ENCODE measurements around the gene PLS1. TPM values are rescaled to one million over a fixed set of nuclear protein-coding genes. Genes with fewer than 3 reads are reported as not detected.
"Not testable (repeated sequence)": the region's sequence is repeated elsewhere in the genome, so short reads cannot be mapped to it uniquely, and the experiment has no call there.

The PLS1 gene
- polyA plus RNA-seq, 1 experiment: 1.7 TPM

DNA sequence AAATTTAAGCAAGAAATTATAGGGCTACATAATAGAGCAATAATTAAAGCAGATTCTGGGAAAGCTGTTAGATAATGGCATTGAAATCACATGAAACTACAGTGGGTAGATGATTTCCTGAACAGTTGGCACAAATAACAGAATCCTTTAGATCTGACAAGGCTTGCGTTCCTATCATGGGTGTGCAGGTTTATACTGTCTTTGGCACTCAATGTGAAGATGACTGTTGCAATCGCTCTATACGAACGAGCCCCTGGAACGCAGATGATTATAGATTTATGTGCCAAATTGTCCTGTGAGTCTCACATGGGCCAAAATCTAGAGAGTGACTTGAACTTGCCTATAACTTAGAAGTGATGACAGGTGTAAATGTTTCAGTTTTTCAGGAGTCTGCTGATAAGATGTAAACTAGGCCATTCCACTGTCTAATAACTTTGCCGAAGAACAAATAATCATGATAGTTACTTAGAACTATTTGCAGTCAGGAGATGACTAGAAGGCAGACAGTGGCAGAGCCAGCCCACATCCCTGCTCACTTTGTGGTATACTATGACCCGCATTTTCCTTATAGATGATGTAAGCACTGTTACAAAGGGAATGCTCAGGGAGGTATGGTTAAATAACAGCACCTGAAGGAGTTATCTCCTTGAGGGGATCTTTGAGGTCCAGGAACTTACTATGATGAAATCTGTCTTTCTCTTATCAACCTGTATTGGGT, 97.1 kb downstream of the PLS1 start:
- CTCF ChIA-PET: no interaction called here
- POLR2A ChIA-PET: no interaction called here
- DNase-seq (ENCODE audit: low read depth, low spot score): no peak
- no peaks in the 10 kb centered on the region for H3K27me3 ChIP-seq (ENCODE audit: control insufficient read depth, insufficient read depth, low read length)
- TF ChIP-seq, protein P1, sequence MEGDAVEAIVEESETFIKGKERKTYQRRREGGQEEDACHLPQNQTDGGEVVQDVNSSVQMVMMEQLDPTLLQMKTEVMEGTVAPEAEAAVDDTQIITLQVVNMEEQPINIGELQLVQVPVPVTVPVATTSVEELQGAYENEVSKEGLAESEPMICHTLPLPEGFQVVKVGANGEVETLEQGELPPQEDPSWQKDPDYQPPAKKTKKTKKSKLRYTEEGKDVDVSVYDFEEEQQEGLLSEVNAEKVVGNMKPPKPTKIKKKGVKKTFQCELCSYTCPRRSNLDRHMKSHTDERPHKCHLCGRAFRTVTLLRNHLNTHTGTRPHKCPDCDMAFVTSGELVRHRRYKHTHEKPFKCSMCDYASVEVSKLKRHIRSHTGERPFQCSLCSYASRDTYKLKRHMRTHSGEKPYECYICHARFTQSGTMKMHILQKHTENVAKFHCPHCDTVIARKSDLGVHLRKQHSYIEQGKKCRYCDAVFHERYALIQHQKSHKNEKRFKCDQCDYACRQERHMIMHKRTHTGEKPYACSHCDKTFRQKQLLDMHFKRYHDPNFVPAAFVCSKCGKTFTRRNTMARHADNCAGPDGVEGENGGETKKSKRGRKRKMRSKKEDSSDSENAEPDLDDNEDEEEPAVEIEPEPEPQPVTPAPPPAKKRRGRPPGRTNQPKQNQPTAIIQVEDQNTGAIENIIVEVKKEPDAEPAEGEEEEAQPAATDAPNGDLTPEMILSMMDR (IDR thresholded peaks at IDR 0.05; ENCODE audit: low read depth, low read length): no peak
- H3K27ac ChIP-seq (ENCODE audit: low read depth, low read length): no peak overlapping the region
- no peaks in the 10 kb centered on the region for H3K9me3 ChIP-seq (ENCODE audit: control insufficient read depth, insufficient read depth, low read length)
- no peak overlapping the region for H3K4me3 ChIP-seq (ENCODE audit: low read depth, low read length)

DNA sequence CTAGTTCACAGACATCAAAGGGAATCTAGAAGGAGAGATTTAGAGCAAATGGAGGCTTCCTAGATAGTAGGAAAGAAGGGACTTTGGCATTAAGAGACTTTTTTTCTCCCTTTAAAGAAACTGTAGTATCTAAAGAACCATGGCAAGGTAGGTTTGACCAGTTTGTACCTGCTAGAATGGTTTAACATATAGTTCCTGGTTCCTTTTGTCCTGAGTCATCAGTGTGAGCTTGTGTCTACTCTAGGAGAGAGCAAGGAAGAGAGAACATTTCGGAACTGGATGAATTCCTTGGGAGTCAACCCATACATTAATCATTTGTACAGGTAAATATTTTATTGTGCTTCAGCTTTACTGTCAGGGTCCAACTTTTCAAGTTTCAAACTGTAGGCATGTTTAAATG, 98.0 kb downstream of the PLS1 start:
- no peak for DNase-seq (ENCODE audit: low read depth, low spot score)
- TF ChIP-seq, protein P1 (IDR thresholded peaks at IDR 0.05; ENCODE audit: low read depth, low read length): no peak

DNA sequence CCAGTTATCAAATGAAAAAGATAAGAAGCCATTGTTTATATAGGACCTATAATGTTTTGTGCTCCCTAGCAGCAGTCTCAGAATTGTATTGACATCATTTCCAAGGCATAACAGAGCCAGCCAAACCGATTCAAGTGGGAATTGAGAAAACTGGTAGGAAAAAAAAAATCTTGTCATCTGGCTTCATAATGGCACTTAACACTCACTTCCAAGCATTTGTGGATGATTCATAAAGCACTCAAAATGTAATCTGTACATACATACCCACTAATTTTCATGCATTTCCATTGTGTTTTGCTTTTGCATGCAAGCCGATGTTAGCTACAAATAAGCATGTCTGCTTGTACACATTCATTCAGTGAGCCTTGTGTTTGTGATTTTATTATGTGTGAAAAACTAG, 109.0 kb downstream of the PLS1 start:
- Histone ChIP-seq H3K27ac (ENCODE audit: low read depth, low read length) (no peak overlapping the region), H3K4me3 (ENCODE audit: low read depth, low read length) (no peak overlapping the region), H3K9me3 (ENCODE audit: control insufficient read depth, insufficient read depth, low read length) (no peaks in the 10 kb centered on the region), H3K27me3 (ENCODE audit: control insufficient read depth, insufficient read depth, low read length) (no peaks in the 10 kb centered on the region)
- DNase-seq (ENCODE audit: low read depth, low spot score): no peak
- CTCF ChIA-PET: no interaction called here
- TF ChIP-seq, protein P1 (IDR thresholded peaks at IDR 0.05; ENCODE audit: low read depth, low read length): no peak
- POLR2A ChIA-PET: no interaction called here

More for the DNA sequence above, 98.0 kb downstream of the PLS1 start:
- POLR2A ChIA-PET: no interaction called here
- Histone ChIP-seq H3K4me3 (ENCODE audit: low read depth, low read length) (no peak overlapping the region), H3K9me3 (ENCODE audit: control insufficient read depth, insufficient read depth, low read length) (no peaks in the 10 kb centered on the region), H3K27ac (ENCODE audit: low read depth, low read length) (no peak overlapping the region), H3K27me3 (ENCODE audit: control insufficient read depth, insufficient read depth, low read length) (no peaks in the 10 kb centered on the region)
- CTCF ChIA-PET: no interaction called here

DNA sequence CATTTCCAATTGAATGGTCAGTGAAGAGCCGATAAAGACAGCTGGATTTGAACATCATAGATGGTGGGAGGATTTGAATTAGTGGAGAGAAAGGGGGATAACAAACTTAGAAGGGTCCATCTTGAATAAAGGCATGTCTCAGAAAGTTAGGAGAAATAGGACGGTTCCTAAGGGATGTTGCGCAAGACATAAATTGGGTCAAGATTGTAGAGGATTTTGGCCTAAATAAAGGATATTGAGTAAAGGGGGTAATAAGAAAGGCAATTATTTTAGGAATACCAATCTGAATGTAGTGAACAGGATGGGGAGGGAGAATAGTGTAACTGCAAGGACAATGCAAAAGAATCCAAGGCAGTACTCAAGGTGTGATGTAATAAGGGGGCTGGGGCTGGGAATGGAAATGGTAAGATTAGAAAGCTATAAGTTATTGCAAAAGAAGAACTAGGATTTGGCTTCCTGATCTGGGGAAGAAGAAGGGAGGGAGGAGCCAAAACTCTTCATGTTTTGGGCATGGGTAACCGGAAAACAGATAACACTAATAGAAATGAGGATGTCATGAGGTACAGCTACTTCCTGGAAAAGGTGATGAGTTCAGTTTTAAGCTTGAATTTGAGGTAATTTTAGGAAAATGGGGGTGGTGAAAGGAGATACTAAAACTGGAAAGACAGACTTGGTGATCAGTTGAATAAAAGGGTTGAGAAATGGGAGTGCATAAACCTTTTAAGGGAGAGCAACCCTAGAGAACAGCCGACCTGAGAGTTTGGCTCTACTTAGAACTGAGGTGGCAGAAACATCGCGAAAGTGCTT, 110.3 kb downstream of the PLS1 start:
- H3K9me3 ChIP-seq (ENCODE audit: control insufficient read depth, insufficient read depth, low read length): no peaks in the 10 kb centered on the region
- POLR2A ChIA-PET: no interaction called here
- DNase-seq (ENCODE audit: low read depth, low spot score): no peak
- H3K27me3 ChIP-seq (ENCODE audit: control insufficient read depth, insufficient read depth, low read length): no peaks in the 10 kb centered on the region
- TF ChIP-seq, protein P1 (IDR thresholded peaks at IDR 0.05; ENCODE audit: low read depth, low read length): no peak
- no peak overlapping the region for H3K27ac ChIP-seq (ENCODE audit: low read depth, low read length)
- CTCF ChIA-PET: no interaction called here
- H3K4me3 ChIP-seq (ENCODE audit: low read depth, low read length): no peak overlapping the region

DNA sequence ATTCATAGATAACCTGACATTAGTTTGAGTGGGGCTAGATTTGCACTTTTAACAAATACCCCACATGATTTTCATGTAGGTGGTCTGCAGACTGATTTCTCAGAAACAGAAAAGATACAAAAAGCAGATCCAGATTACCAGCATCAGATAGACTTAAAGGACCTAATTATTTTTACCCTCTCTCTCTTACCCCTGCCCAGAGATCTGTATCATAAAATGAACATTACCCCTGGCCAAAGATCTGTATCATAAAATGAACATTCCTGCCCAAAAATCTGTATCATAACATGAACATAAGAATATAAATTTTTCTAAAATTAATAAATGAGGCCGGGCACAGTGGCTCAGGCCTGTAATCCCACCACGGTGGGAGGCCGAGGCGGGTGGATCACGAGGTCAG, 113.0 kb downstream of the PLS1 start:
- Histone ChIP-seq H3K4me3 (ENCODE audit: low read depth, low read length) (no peak overlapping the region), H3K27ac (ENCODE audit: low read depth, low read length) (no peak overlapping the region), H3K27me3 (ENCODE audit: control insufficient read depth, insufficient read depth, low read length) (no peaks in the 10 kb centered on the region), H3K9me3 (ENCODE audit: control insufficient read depth, insufficient read depth, low read length) (no peaks in the 10 kb centered on the region)
- DNase-seq (ENCODE audit: low read depth, low spot score): no peak
- CTCF ChIA-PET: no interaction called here
- TF ChIP-seq, protein P1 (IDR thresholded peaks at IDR 0.05; ENCODE audit: low read depth, low read length): no peak
- POLR2A ChIA-PET: no interaction called here

DNA sequence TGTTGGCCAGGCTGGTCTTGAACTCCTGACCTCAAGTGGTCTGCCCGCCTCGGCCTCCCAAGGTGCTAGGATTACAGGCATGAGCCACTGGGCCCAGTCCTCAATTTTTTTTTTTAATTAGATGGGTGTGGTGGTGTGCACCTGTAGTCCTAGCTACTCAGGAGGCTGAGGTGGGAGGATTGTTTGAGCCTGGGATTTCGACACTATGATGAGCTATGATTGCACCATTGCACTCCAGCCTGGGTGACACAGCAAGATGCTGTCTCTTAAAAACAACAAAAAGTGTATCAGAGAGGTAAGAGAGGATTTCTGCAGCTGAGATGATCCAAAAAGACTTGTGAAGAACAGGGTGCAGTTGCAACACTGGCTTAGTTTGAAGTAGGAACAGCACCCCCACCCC, 118.7 kb downstream of the PLS1 start:
- H3K4me3 ChIP-seq (ENCODE audit: low read depth, low read length); POLR2A ChIA-PET; H3K27me3 ChIP-seq (ENCODE audit: control insufficient read depth, insufficient read depth, low read length); H3K27ac ChIP-seq (ENCODE audit: low read depth, low read length); H3K9me3 ChIP-seq (ENCODE audit: control insufficient read depth, insufficient read depth, low read length); DNase-seq (ENCODE audit: low read depth, low spot score); CTCF ChIA-PET: not testable (repeated sequence)

Data from AG04450 (cell line).